Endothelial cell of umbilical vein (primary cell): ENCODE results near the gene MTPN.

Experiments used
- CTCF ChIP-seq, 2 donors: IDR thresholded peaks; 1 replicate in 1 of 2; 2 replicates in 1 of 2; pipeline ENCODE4 v1.5.1; 2011; ENCODE audit warnings: low read length in 2 of 2, mild to moderate bottlenecking in 2 of 2, moderate library complexity in 2 of 2, control low read depth in 1 of 2, inconsistent platforms in 1 of 2, low read depth in 1 of 2; ENCODE audit not compliant: insufficient read depth in 1 of 2; ENCODE audit errors: extremely low read depth in 1 of 2
- EZH2 ChIP-seq: IDR thresholded peaks from 2 replicates; pipeline ENCODE4 v1.6.1; 2012; ENCODE audit warnings: borderline replicate concordance, low read depth, mild to moderate bottlenecking, moderate library complexity, low read length, inconsistent platforms; ENCODE audit not compliant: severe bottlenecking
- POLR2A ChIP-seq: IDR thresholded peaks from 2 replicates; pipeline ENCODE4 v1.6.1; 2012; ENCODE audit warnings: low read depth, mild to moderate bottlenecking, control low read depth, low read length
- POLR2AphosphoS5 ChIP-seq: IDR thresholded peaks from 2 replicates; pipeline ENCODE4 v1.6.1; 2012; ENCODE audit warnings: low read depth, mild to moderate bottlenecking, control low read depth, low read length, moderate library complexity; ENCODE audit not compliant: insufficient read depth

DNA sequence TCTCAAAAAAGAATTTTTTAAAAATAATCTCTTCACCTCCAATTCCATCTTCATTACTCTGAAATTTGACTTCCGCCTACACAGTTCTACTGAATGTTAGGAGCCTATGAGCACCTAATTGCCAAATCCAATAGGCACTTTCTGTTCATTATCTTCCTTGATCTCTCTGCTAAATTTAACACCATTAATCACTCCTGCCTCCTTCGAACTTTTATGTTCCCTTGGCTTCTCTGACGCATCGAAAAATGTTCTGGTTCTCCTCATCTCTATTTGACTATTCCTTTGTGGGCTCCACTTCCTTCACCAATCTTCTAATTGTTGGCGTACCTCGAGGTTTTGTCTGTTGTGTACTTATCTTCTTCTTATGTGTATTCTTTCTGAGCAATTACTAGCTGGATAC lies 87.3 kb downstream of the MTPN start:
- TF ChIP-seq POLR2A, result no peak
- no peak for TF ChIP-seq POLR2AphosphoS5
- TF ChIP-seq CTCF (IDR thresholded peaks at IDR 0.05; ENCODE audit: extremely low read depth in 1 of 2, insufficient read depth in 1 of 2, low read depth in 1 of 2, low read length in 2 of 2), result no peak
- TF ChIP-seq EZH2, result no peak
